H1 (cell line): ENCODE data around the gene SNTN. TPM values are rescaled to one million over a fixed set of nuclear protein-coding genes. Genes with fewer than 3 reads are reported as not detected.

Experiments
- CTCF ChIA-PET: fragments of 300-600 bp; sonication (Branson Sonifier 250); formaldehyde crosslinking; loops from one replicate; lab custom pipeline; 2021; ENCODE audit not compliant: partially characterized antibody; lab: Charles Lee
- POLR2A ChIA-PET: fragments of 300-600 bp; sonication (Branson Sonifier 250); formaldehyde crosslinking; loops from one replicate; lab custom pipeline; 2021; ENCODE audit warnings: inconsistent platforms; ENCODE audit not compliant: partially characterized antibody; lab: Charles Lee
- DNase-seq, 2 experiments: peaks; one replicate each; pipeline versions ENCODE4 v3.0.0 to v3.0.0-alpha.2; 2010 to 2022; ENCODE audit warnings: low spot score in 2 of 2, low read depth in 1 of 2, mixed read lengths in 1 of 2
- FAIRE-seq: peaks from 2 replicates; lab custom pipeline; 2011; peaks lifted over from hg19 to GRCh38; lab: Jason Lieb, UNC
- H2AFZ ChIP-seq: 2 replicates; pipeline ENCODE4 v1.8.1; 2012; ENCODE audit warnings: low read length, inconsistent platforms
- H2AK5ac ChIP-seq: 2 replicates; pipeline ENCODE4 v1.6.1; 2013; ENCODE audit warnings: low read depth, low read length
- H2BK120ac ChIP-seq: replicated peaks from 2 replicates; pipeline ENCODE3; 2013; ENCODE audit warnings: low read depth, low read length, inconsistent platforms
- H2BK12ac ChIP-seq: 2 replicates; pipeline ENCODE4 v1.6.1; 2013; ENCODE audit warnings: low read depth, low read length
- H2BK15ac ChIP-seq: 2 replicates; pipeline ENCODE4 v1.6.1; 2013; ENCODE audit warnings: low read length
- H2BK20ac ChIP-seq: 2 replicates; pipeline ENCODE4 v1.6.1; 2013; ENCODE audit warnings: low read length
- H2BK5ac ChIP-seq: 2 replicates; pipeline ENCODE4 v1.6.1; 2013; ENCODE audit warnings: low read depth, low read length
- H3K14ac ChIP-seq: 2 replicates; pipeline ENCODE4 v1.6.1; 2013; ENCODE audit warnings: inconsistent platforms; ENCODE audit not compliant: insufficient read length
- H3K18ac ChIP-seq: 2 replicates; pipeline ENCODE4 v1.6.1; 2013; ENCODE audit warnings: low read length; ENCODE audit errors: extremely low read depth
- H3K23ac ChIP-seq: 2 replicates; pipeline ENCODE4 v1.6.1; 2013; ENCODE audit warnings: inconsistent platforms; ENCODE audit not compliant: insufficient read length
- H3K23me2 ChIP-seq: 2 replicates; pipeline ENCODE4 v1.6.1; 2013; ENCODE audit warnings: low read depth, low read length
- H3K27ac ChIP-seq: 2 replicates; pipeline ENCODE4 v1.6.1; 2011; ENCODE audit warnings: low read depth, low read length, inconsistent platforms
- H3K27me3 ChIP-seq, 4 experiments: replicated peaks in 1 of 4; 1 replicate in 1 of 4; 2 replicates in 3 of 4; pipeline versions ENCODE4 v1.6.1 to v1.8.1; 2011 to 2013; ENCODE audit warnings: low read length in 3 of 4, mild to moderate bottlenecking in 3 of 4, inconsistent platforms in 2 of 4, mixed read lengths in 2 of 4, moderate library complexity in 1 of 4; ENCODE audit not compliant: control insufficient read depth in 3 of 4, insufficient read depth in 3 of 4; ENCODE audit errors: extremely low read depth in 1 of 4
- H3K36me3 ChIP-seq, 4 experiments: 2 replicates each; pipeline versions ENCODE4 v1.6.1 to v1.8.1; 2011 to 2013; ENCODE audit warnings: mild to moderate bottlenecking in 4 of 4, low read length in 3 of 4, moderate library complexity in 2 of 4, control low read depth in 1 of 4, inconsistent platforms in 1 of 4; ENCODE audit not compliant: insufficient read depth in 4 of 4, control insufficient read depth in 2 of 4
- H3K4ac ChIP-seq: replicated peaks from 2 replicates; pipeline ENCODE3; 2013; ENCODE audit warnings: low read length, low read depth, mixed read lengths, inconsistent platforms; ENCODE audit not compliant: insufficient read length
- H3K4me1 ChIP-seq, 4 experiments: replicated peaks in 1 of 4; 1 replicate in 1 of 4; 2 replicates in 3 of 4; pipeline versions ENCODE4 v1.6.1 to v1.8.1; 2011 to 2013; ENCODE audit warnings: low read length in 3 of 4, inconsistent platforms in 2 of 4, mixed read lengths in 1 of 4; ENCODE audit not compliant: insufficient read depth in 4 of 4, control insufficient read depth in 3 of 4
- H3K4me2 ChIP-seq, 2 experiments: 2 replicates each; pipeline versions ENCODE4 v1.6.1 to v1.8.1; 2011 to 2013; ENCODE audit warnings: low read depth in 2 of 2, low read length in 2 of 2, control low read depth in 1 of 2, inconsistent platforms in 1 of 2, mild to moderate bottlenecking in 1 of 2; ENCODE audit not compliant: insufficient read depth in 1 of 2
- H3K4me3 ChIP-seq, 4 experiments: fragments of 200-600, 300-600 bp in 1 of 4; sonication (generic), shearing (Covaris generic), sonication (Bioruptor Twin) in 1 of 4; 2 replicates each; pipeline versions ENCODE4 v1.5.1 to v1.8.1; 2011 to 2016; ENCODE audit warnings: low read length in 4 of 4, low read depth in 3 of 4, control low read depth in 2 of 4, inconsistent platforms in 2 of 4, mild to moderate bottlenecking in 2 of 4, mixed read lengths in 1 of 4, moderate library complexity in 1 of 4; ENCODE audit not compliant: insufficient read depth in 2 of 4; ENCODE audit errors: extremely low read depth in 1 of 4
- H3K56ac ChIP-seq: replicated peaks from 2 replicates; pipeline ENCODE3; 2013; ENCODE audit warnings: low read depth, mild to moderate bottlenecking, mixed read lengths, low read length, inconsistent platforms; ENCODE audit not compliant: insufficient read length
- H3K79me1 ChIP-seq: 2 replicates; pipeline ENCODE4 v1.6.1; 2013; ENCODE audit warnings: low read depth, low read length, control low read depth
- H3K79me2 ChIP-seq, 2 experiments: 2 replicates each; pipeline versions ENCODE4 v1.6.1 to v1.8.1; 2012 to 2013; ENCODE audit warnings: low read length in 2 of 2, mild to moderate bottlenecking in 2 of 2, inconsistent platforms in 1 of 2; ENCODE audit not compliant: insufficient read depth in 2 of 2, control insufficient read depth in 1 of 2
- H3K9ac ChIP-seq, 4 experiments: replicated peaks in 1 of 4; 1 replicate in 1 of 4; 2 replicates in 3 of 4; pipeline versions ENCODE4 v1.6.1 to v1.8.1; 2011 to 2013; ENCODE audit warnings: low read depth in 3 of 4, low read length in 3 of 4, control low read depth in 2 of 4, mild to moderate bottlenecking in 2 of 4, moderate library complexity in 2 of 4, inconsistent platforms in 1 of 4; ENCODE audit errors: extremely low read depth in 1 of 4
- H3K9me3 ChIP-seq, 2 experiments: 2 replicates each; pipeline versions ENCODE4 v1.6.1 to v1.8.1; 2012 to 2013; ENCODE audit warnings: mild to moderate bottlenecking in 2 of 2, moderate library complexity in 2 of 2, control low read depth in 1 of 2, inconsistent platforms in 1 of 2, low read depth in 1 of 2, low read length in 1 of 2, mixed read lengths in 1 of 2; ENCODE audit not compliant: insufficient read depth in 2 of 2
- H4K20me1 ChIP-seq, 2 experiments: replicated peaks in 1 of 2; 2 replicates each; pipeline versions ENCODE3 to v1.8.1; 2011 to 2013; ENCODE audit warnings: inconsistent platforms in 2 of 2, low read length in 2 of 2, mild to moderate bottlenecking in 1 of 2; ENCODE audit not compliant: insufficient read depth in 2 of 2, control insufficient read depth in 1 of 2
- H4K5ac ChIP-seq: 2 replicates; pipeline ENCODE4 v1.6.1; 2013; ENCODE audit warnings: low read length, low read depth, mixed read lengths, inconsistent platforms; ENCODE audit not compliant: insufficient read length
- H4K8ac ChIP-seq: 2 replicates; pipeline ENCODE4 v1.8.0; 2013; ENCODE audit warnings: mild to moderate bottlenecking, moderate library complexity, low read length, inconsistent platforms; ENCODE audit not compliant: insufficient read depth; ENCODE audit errors: extremely low read depth
- H4K91ac ChIP-seq: replicated peaks from 2 replicates; pipeline ENCODE3; 2013; ENCODE audit warnings: low read length, mixed read lengths, inconsistent platforms; ENCODE audit not compliant: insufficient read length
- RXRA ChIP-seq: IDR thresholded peaks from 2 replicates; pipeline ENCODE4 v1.6.1; 2011; ENCODE audit warnings: low read depth, mild to moderate bottlenecking, low read length, moderate library complexity; ENCODE audit not compliant: insufficient read depth
- SRF ChIP-seq: IDR thresholded peaks from 2 replicates; pipeline ENCODE4 v1.6.1; 2011; ENCODE audit warnings: mild to moderate bottlenecking, low read depth, low read length, moderate library complexity
- WGBS, 2 experiments: shearing (Covaris generic) in 1 of 2; methylation state at CpG; one replicate each; pipeline versions ENCODE4 v1.1.6 to v1.1.7; 2013 to 2015; ENCODE audit warnings: low lambda C conversion rate in 2 of 2, mixed read lengths in 2 of 2, inconsistent platforms in 1 of 2, low coverage in 1 of 2, missing lambda C conversion rate in 1 of 2; ENCODE audit not compliant: insufficient replicate concordance in 2 of 2, insufficient coverage in 1 of 2, insufficient read length in 1 of 2; ENCODE audit errors: extremely low coverage in 1 of 2, missing lambda C conversion rate in 1 of 2; 5-methylcytosine and 5-hydroxymethylcytosine counted together
- polyA plus RNA-seq, 7 experiments: library from polyadenylated mRNA; depleted of rRNA in 3 of 7; stranded (reverse) in 5 of 7; unstranded in 2 of 7; fragments of >200 nt in 5 of 7; fragments of 200-250 nt in 2 of 7; gene quantifications; 1 replicate in 5 of 7; 2 replicates in 1 of 7; 4 replicates in 1 of 7; pipeline versions ENCODE4 v1.2.1 to v1.2.3, GENCODE V29; 2011 to 2013; ENCODE audit warnings: missing spikeins in 2 of 7, mixed read lengths in 2 of 7
- total RNA-seq: library from RNA; stranded (reverse); fragmentation: NEBNext Ultra II Directional; extraction: Animal tissue kit (Norgen Biotek cat#: 25700); gene quantifications from 2 replicates; pipeline ENCODE4 v1.2.1, GENCODE V29; 2021

SNTN gene
- total and polyA plus RNA-seq, 2 of the 8 experiments (the other 6 are each of a cell fraction or from before 2014, with no cell fraction given) = not detected

DNA sequence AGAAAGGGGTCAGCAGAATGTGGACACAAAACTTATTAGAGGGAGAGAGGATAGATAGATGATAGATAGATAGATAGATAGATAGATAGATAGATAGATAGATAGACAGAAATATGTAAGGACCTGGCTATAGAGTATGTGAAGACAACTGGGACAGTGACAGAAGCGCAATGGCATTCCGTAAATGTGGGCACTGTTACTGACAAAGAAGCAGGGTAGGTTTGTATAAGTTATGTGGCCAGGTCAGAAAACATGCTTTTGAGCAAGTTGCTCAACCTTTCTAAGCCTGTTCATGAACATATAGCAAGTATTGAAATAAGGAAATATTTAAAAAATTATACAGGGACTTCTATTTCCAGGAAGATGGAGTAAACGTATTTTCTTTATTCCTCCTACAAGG is 17.3 kb upstream of the SNTN start:
- no peak for FAIRE-seq
- Histone ChIP-seq H3K23ac (no peak overlapping the region), H3K23me2 (no peaks in the 10 kb centered on the region; the same call in 1 of the 2 replicates), H3K79me2 (no peaks in the 10 kb centered on the region)
- POLR2A ChIA-PET = interaction anchor here (1.0 kb wide), 1 partner anchor 10 kb away, joined by 4 read pairs; no protein-coding TSS in a partner anchor
- TF ChIP-seq RXRA = no peak
- TF ChIP-seq SRF = no peak
- TF ChIP-seq, all 59 proteins: peak for 0
- no peak overlapping the region for H2AK5ac ChIP-seq
- no peak overlapping the region for H4K5ac ChIP-seq
- no peak overlapping the region for H3K27ac ChIP-seq
- no peaks in the 10 kb centered on the region for H3K9me3 ChIP-seq
- H3K4me3 ChIP-seq = no peak overlapping the region
- H3K4ac ChIP-seq = no peak overlapping the region
- H3K4me1 ChIP-seq = no peaks in the 10 kb centered on the region
- no peak overlapping the region for H2BK5ac ChIP-seq
- H3K36me3 ChIP-seq = no peaks in the 10 kb centered on the region
- no peak for DNase-seq
- H3K18ac ChIP-seq = no peak overlapping the region
- H3K4me2 ChIP-seq = no peak overlapping the region
- WGBS, 2 experiments = 94% methylated on average over 3 of the region's 3 CpGs; no CpG with 5 or more reads in 1 of the 2 experiments
- no peak overlapping the region for H2AFZ ChIP-seq
- CTCF ChIA-PET = interaction anchor here (0.9 to 1.0 kb wide), 2 partner anchors 10 to 13 kb away, joined by 3 read pairs; no protein-coding TSS in a partner anchor
- H3K56ac ChIP-seq = no peak overlapping the region
- H4K91ac ChIP-seq = no peak overlapping the region
- H3K27me3 ChIP-seq = no peaks in the 10 kb centered on the region
- no peak overlapping the region for H2BK120ac ChIP-seq
- no peak overlapping the region for H2BK12ac ChIP-seq
- no peaks in the 10 kb centered on the region for H3K79me1 ChIP-seq
- H4K20me1 ChIP-seq = no peaks in the 10 kb centered on the region
- no peak overlapping the region for H2BK20ac ChIP-seq
- H4K8ac ChIP-seq = no peak overlapping the region
- no peak overlapping the region for H3K9ac ChIP-seq
- H2BK15ac ChIP-seq = no peak overlapping the region
- no peak overlapping the region for H3K14ac ChIP-seq
